GM18511 (cell line): ENCODE data around the gene MYOM3.
"Not testable (repeated sequence)": the region's sequence is repeated elsewhere in the genome, so short reads cannot be mapped to it uniquely, and the experiment has no call there.

Experiments used
- ATAC-seq: cut with Tn5 transposase; IDR thresholded peaks from one replicate; pipeline ENCODE4 v1.9.1; 2021; ENCODE audit warnings: mild to moderate bottlenecking, moderate library complexity; ENCODE audit not compliant: unreplicated experiment

MYOM3 gene

DNA sequence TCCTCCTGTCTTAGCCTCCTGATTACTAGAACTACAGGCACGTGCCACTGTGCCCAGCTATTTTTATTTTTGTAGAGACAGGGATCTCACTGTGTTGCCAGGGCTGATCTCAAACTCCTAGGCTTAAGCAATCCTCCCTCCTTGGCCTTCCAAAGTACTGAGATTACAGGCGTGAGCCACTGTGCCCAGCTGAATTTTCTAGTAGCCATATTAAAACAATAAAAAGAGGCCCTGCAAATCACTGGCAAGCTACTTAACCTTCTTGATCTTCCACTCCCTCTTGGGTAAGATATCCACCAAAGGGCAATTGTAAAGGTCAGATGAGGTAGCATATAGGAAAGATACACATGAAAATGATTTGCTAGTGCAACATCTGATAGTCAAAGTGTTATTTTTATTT, 66.2 kb downstream of the MYOM3 start:
- ATAC-seq = no peak

DNA sequence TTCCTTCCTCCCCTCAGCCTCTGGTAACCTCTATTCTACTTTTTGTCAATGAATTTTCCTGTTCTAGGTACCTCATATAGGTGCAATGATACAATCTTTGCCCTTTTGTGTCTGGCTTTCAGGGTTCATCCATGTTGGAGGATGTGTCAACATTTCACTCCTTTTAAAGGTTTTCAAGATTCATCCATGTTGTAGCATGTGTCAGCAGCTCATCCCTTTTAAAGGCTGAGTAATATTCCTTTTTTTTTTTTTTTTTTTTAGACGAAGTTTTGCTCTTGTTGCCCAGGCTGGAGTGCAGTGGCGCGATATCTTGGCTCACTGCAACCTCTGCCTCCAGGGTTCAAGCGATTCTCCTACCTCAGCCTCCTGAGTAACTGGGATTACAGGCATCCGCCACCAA, 67.3 kb downstream of the MYOM3 start:
- not testable (repeated sequence) for ATAC-seq

DNA sequence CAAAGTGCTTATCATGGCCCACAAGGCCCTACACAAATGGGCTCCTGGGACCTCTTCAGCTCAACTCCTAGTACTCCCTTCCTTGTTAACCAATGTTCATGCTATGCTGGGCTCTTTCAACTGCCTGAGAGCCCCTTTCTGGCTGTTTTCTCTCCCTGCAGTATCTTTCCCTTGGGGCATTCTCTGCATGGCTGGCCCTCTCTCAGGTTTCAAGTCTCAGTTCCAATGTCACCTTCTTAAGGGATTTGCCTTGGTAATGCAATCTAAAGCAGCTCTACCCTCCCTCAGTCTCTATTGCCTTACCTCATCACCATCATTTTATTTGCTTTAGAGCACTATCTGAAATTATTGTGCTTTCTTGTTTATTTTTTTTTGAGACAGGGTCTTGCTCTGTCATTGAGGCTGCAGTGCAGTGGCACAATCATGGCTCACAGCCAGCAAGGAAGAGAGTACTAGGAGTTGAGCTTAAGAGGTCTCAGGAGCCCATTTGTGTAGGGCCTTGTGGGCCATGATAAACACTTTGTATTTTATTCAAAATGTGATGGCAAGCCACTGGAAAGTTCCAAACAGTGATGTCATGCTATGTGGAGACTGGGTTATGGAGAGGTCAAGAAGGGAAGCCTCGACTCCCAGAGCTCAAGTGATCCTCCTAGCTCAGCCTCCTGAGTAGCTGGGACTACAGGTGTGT, 68.4 kb downstream of the MYOM3 start:
- ATAC-seq = no peak

DNA sequence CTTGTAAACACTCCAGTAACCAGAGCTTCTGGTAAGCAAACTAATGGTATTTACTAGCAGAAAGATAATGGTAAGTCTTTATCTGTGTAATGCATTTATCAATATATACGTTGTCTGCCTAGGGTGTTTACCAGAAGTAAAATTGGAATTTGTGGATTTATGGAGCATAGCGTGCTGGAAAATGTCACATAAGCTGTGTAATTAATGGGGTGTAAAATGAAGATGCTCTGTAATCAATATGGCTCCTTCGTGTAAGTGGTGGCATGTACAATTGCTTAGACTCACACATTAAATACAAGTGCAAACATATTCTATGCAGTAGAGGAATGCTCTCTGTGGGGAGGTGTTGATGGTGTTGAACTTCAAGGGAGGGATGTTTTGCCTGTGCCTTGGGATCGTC, 69.6 kb downstream of the MYOM3 start:
- ATAC-seq = no peak

DNA sequence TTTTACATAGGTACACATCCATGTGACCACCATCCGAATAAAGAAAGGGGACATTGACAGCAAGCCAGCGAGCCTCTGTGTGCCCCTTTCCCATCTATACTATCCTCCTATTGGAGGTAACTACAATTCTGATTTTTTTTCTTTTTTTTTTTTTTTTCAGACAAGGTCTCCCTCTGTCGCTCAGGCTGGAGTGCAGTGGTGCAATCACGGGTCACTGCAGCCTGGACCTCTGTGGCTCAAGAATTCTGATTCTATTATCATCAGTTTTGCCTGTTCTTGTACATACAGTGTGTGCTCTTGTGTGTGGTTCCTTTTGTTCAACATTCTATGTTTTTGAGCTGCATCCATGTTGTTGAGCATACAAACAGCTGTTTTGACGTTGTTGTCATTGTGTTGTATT, 75.8 kb downstream of the MYOM3 start:
- ATAC-seq = no peak

DNA sequence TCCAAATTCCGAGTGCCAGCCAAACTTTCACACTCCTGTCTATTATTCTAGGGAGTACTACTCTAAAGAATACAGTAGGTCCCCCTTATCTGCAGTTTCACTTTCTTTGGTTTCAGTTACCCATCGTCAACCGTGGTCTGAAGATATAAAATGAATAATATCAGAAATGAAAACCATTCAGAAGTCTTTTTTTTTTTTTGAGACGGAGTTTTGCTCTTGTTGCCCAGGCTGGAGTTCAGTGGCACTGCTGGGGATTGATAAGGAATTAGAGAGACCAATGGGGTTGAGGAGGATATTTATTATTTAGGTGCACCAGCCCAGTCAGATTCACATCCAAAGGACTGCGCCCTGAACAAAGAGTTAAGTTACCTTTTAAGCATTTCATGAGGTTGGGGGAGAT, 79.0 kb downstream of the MYOM3 start:
- no peak for ATAC-seq

DNA sequence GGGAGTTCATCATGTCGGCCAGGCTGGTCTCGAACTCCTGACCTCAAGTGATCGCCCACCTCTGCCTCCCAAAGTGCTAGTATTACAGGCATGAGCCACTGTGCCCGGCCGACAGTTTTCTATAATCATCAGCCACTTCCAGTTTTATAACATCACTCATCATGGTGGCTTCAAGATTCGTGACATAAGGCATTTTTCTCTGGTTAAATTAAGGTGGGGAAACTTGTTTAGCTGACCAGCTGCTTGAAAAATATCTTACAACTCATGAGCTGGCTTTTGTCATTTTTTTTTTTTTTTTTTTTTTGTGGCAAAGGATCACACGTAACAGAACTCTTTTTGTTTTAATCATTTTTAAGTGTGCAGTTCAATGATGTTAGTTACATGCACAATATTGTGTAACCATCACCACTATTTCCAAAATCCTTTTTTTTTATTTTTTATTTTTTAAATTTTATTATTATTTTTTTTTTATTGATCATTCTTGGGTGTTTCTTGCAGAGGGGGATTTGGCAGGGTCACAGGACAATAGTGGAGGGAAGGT, 80.9 kb downstream of the MYOM3 start:
- ATAC-seq = not testable (repeated sequence)

DNA sequence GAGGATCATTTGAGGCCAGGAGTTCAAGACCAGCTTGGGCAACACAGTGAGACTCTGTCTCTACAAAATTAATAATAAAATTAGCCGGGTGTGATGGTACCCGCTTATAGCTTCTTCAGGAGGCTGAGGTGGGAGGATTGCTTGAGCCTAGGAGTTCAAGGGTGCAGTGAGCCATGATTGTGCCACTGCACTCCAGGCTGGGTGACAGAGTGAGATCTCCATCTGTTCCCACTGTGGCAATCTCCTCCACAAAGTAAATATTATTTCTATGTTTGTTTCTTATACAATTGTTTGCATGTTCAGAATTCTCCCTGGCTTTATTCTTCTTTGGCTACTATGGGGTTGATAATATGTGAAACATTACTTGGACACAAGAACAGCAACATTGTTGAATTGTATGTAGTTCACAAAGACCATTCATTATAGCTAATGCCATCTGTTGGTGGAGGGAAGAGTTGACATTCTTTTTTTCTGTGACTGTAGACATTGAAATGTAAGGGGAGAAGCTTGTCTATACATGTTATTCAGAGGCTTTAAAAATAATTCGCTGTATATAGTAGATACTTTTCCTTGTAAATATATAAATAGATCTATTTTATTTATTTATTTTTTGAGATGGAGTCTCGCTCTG, 84.0 kb downstream of the MYOM3 start:
- no peak for ATAC-seq

DNA sequence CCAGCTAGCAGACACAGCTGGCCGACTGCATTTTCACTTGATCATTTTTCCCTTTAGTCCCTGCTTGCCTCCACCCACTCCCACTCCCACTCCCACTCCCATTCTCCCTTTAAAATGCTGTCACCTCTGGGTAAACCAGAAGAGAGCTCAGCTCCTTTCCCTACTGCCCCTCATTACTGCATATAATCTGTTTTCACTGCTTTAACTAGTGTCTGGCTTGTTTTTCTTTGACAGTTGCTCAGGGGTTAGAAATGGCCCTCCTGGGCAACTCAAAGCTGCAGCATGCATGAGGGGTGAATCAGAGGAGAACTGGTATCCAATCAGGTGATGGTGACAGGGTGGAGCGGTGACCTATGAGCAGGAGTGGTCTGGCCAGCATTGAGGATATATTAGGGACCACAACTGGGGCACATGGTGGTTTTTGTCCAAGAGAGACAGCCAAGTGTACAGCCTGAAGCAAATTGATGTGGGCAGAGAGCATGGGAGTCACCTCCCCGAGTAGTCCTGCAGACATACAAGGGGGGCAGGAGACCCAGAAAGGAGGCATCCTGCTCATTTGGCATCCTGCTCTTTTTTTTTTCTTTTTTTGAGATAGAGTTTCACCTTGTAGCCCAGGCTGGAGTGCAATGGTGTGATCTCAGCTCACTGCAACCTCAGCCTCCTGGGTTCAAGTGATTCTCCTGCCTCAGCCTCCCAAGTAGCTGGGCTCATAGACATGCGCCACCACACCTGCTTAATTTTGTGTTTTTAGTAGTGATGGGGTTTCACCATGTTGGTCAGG, 89.2 kb downstream of the MYOM3 start:
- no peak for ATAC-seq

DNA sequence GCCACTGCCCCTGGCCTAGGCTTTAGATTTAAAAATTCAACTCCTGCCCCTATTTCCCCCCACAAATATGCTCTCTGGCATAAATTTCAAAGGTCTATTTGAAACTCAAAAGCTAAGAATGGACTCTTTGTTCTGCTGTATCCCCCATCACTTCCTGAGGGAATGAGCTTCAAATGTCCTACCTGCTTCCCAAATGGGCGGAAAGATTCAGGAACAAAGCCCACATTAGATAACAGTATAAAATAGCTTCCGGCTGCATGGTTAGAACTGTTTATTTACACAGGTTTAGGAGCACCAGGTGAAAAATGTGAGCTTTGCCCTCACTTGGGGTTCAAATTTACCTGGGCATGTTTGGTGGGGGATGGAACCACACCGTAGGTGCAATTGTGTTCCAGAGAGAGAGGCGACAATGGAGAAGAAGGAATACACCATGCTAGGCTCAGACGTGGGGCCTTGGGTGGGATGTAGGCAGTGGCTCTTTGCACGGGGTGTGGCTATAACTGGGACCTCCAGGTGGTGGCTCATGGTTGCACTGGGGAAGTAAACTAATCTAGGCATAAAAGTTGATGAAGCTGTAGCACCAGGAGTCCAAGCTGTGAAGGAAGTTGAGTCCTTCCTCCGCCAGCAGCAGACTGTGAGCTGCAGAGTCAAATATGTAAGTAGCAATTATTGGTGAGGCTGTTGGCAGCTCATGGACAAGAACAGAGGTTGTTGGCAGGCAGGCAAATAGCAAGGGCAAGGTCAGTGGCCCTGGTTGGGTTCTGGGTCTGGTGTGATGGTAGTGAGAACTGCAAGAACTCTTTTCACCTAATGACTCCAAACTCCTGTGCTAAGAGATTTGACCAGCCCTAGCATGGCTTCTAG, 90.3 kb downstream of the MYOM3 start:
- no peak for ATAC-seq

DNA sequence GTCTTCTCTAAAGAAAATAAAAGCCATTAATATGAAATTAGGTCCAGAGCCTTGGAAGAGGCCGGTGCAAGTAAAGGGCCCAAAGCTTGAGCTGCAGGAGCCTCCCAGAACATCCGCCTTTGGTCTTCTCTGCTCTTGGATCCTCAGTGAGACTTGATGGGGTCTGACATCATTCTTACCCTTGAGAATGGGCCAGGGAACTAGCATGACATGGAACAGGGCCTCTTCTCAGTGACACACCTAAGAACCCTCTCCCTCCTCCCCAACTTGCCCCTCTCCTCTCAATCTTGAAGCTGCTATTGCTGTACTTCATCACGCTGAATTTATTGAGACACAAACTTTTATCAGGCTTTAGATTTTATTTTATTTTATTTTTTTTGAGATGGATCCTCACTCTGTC, 91.5 kb downstream of the MYOM3 start:
- no peak for ATAC-seq

DNA sequence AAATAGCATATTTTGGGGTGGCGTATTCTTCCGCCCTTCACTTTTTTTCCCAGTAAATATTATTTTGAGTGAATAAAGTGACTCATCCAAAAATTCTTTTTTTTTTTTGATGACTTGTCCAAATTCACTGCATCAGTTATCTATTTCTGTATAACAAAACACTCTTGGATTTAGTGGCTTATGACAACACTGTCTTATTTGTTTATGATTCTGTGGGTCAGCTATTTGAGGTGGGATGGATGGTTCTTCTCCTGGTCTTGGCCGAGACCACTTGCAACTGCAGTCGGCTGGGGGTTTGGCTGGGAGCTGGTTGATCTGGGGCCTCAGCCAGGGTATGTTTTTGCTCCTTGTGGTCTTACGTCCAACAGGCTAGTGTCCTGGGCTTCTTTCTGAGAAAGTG, 91.9 kb downstream of the MYOM3 start:
- no peak for ATAC-seq

DNA sequence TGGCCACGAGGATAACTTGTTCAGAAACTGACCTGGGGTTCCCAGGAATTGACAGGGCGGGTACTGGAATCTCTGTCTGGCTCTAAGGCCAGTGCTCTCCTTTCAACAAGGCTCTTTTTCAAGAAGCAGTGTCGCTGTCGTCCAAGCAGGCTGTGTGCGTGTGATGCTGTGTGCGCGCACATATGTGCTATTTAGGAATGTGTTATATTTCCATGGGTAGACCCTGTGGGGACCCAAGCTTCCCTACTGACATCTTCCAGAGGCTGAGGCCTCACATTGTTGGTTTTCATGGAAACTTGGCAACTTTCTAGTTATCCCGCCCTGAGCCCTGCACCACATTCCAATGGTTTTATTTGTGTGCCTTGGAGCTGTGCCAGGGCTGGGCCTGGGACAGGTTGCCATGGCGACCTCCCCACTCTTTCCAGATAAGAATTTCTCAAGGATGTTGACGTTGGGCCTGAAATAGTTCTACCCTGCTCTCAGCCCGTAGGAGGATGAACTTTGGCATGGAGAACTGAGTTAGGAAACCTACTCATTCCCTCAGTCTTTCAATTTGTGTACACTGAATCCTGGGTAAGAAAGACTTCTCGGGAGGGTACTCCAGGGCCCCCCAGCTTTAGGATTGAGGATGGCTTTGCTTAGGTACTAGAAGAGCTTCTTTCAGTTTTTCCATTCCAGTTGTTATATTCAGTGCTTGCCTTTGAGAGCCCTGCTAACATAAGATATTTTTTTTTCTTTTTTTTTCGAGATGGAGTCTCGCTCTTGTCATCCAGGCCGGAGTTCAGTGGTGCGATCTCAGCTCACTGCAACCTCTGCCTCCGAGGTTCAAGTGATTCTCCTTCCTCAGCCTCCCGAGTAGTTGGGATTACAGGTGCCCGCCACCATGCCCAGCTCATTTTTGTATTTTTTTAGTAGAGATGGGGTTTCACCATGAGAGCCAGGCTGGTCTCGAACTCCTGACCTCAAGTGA, 93.0 kb downstream of the MYOM3 start:
- ATAC-seq = no peak

DNA sequence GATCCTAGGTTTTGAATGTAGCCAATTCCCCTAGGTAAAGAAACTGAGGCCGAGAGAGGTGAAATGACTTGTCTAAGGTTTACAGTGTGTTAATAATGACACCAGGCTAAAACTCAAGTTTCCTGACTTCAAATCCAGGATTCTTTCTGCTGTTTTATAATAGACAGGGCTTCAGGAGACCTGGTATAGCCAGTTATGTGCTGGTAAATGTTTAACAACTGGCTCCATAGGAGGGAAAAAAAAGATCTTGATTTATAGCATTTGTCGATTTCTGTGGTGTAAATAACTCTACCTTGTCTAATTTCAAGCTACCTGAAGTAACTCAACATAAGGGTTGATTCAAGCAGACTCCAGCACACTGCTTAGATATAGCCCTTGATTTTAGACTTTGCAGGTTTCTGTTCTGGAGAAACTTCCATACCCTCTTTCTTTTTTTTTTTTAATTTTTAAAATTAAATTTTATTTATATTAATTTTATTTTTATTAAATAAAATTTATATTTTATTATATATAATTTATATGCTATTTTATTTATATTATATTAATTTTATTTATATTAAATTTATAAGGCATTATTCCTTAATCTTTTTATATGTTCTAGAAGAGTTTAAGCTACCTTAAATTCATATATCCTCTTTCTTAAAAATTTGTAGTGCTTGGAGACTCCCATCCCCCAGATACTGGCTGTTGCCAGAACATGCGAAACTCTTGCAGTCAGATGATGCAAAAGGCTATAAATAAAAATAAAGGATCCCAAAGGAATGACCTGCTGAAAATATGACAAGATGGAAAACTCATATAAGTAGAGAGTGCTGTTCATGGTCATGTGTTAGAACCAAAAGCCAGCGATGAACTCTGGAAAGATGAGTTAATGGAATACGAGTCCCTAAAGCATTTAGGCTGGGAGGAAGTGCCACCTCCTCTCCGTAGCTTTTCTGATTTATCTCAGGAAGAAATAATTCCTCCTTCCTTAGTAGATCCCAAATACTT, 96.4 kb downstream of the MYOM3 start:
- ATAC-seq = no peak

DNA sequence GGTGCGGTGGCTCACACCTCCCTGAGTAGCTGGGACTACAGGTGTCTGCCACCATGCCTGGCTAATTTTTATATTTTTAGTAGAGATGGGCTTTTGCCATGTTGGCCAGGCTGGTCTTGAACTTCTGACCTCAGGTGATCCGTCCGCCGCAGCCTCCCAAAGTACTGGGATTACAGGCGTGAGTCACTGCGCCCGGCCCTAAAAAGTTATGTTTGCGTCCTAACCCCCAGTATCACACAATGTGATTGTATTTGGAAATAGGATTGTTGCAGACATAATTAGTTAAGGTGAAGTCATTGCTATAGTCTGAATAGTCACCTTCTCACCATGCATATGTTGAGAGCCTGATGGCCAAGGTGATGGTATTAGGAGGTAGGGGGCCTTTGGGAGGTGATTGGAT, 99.1 kb downstream of the MYOM3 start:
- not testable (repeated sequence) for ATAC-seq

DNA sequence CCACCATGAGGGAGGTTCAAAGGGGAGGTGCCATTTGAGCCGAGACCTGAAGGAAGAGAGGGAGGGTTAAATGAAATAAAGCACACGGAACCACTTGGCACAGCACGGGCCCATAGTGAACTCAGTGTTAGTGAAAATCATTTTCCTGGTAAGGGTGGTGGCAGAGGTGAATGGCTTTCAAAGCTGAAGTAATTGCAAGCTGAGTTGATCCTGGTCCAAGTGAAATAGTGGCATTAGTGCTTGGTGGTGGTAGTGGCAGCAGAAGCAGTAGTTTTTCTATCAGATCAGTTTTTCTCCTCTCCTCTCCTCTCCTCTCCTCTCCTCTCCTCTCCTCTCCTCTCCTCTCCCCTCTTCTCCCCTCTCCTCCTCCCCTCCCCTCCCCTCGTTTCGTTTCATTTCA, 101.3 kb downstream of the MYOM3 start:
- ATAC-seq = no peak

DNA sequence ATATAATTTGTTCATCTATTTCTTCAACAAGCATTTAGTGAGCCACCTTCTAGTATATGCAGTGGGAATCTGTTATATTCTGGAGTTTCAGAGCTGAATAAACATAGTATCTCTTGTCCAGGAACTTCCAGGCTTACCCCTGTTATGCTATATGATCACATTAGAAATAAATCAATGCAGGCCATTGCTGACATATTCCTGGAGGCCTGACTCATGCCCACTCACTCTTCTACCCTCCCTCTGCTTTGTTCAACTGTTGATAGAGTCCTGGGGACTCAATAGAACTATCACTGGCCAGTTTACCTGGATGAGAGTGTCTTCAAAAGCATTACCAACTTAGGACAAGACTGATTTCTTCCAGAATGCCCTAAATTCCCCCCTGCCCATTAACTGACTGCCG, 102.5 kb downstream of the MYOM3 start:
- no peak for ATAC-seq

DNA sequence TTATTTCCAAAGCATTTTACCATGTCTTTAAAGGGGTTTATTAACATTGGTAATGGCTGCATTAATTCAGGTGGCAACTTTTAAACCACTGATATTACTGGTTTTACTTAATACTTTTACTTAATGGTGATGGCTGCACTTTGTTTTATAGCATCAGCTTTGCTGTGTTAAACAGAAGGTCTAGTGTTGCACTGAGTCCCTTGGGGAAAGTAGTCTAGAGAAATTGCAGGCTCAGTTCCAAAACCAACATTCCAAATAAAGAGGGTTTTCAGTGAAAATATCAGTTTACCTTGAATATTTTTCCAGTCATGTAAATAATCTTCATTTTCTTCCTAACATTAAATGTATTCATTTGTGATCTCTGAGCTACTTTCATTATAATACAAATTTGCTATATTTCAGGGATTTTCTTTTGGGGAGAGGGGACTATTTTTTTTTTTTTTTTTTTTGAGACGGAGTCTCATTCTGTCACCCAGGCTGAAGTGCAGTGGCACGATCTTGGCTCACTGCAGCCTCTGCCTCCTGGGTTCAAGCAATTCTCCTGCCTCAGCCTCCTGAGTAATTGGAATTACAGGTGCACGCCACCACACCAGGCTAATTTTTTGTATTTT, 103.3 kb downstream of the MYOM3 start:
- not testable (repeated sequence) for ATAC-seq
